Right lobe of liver (tissue), 4 donors: Measurements from ENCODE around the gene CCDC88B.

Experiments used
- CTCF ChIP-seq, 4 donors: fragments of 200-600 bp in 3 of 4; fragments of 450-650 bp in 1 of 4; IDR thresholded peaks; one replicate each; pipeline versions ENCODE4 v1.5.1 to v1.8.0; 2016 to 2022; ENCODE audit warnings: antibody characterized with exemption in 4 of 4, mild to moderate bottlenecking in 2 of 4
- POLR2A ChIP-seq: fragments of 450-650 bp; IDR thresholded peaks from one replicate; pipeline ENCODE4 v1.6.1; 2017; ENCODE audit warnings: antibody characterized with exemption, mild to moderate bottlenecking
- donor health status: DM: no; HTN: no; CAD: no.
- donor health status: DM: no; HTN: no; CAD: no.
- donor health status: DM: no; HTN: yes; CAD: no.

GRCh38 chr11:64349025-64349387, 9.0 kb downstream of the CCDC88B start:
- no peak for TF ChIP-seq CTCF (IDR thresholded peaks at IDR 0.05)
- TF ChIP-seq POLR2A: no peak
